Testis (tissue), 3 donors: ENCODE data around the gene CEBPG. TPM values are rescaled to one million over a fixed set of nuclear protein-coding genes. Genes with fewer than 3 reads are reported as not detected.

ENCODE experiments used
- DNase-seq: peaks from one replicate; pipeline ENCODE4 v3.0.0-alpha.2; 2019
- H3K27ac ChIP-seq, 2 donors: fragments of 200-600 bp; sonication (generic); one replicate each; pipeline ENCODE4 v1.5.1; 2019
- H3K27me3 ChIP-seq: fragments of 200-600 bp; sonication (generic); one replicate; pipeline ENCODE4 v1.5.1; 2019
- H3K36me3 ChIP-seq: fragments of 200-600 bp; sonication (generic); one replicate; pipeline ENCODE4 v1.5.1; 2017; ENCODE audit warnings: low read depth; ENCODE audit errors: missing control alignments
- H3K4me1 ChIP-seq: fragments of 200-600 bp; sonication (generic); one replicate; pipeline ENCODE4 v1.5.1; 2019
- H3K4me3 ChIP-seq, 2 donors: fragments of 200-600 bp; sonication (generic); one replicate each; pipeline ENCODE4 v1.5.1; 2017 to 2019
- H3K9me3 ChIP-seq: fragments of 200-600 bp; sonication (generic); one replicate; pipeline ENCODE4 v1.5.1; 2017
- CTCF ChIP-seq, 3 experiments: fragments of 450-650 bp in 2 of 3; fragments of 200-600 bp in 1 of 3; sonication (generic) in 1 of 3; IDR thresholded peaks; one replicate each; pipeline ENCODE4 v1.5.1; 2016 to 2019; ENCODE audit warnings: antibody characterized with exemption in 3 of 3, mild to moderate bottlenecking in 2 of 3, moderate library complexity in 1 of 3
- POLR2A ChIP-seq: fragments of 450-650 bp; IDR thresholded peaks from one replicate; pipeline ENCODE4 v1.6.1; 2017; ENCODE audit warnings: antibody characterized with exemption, mild to moderate bottlenecking, moderate library complexity
- WGBS, 2 donors: methylation state at CpG; one replicate each; pipeline ENCODE4 v1.1.5; 2018; 5-methylcytosine and 5-hydroxymethylcytosine counted together
- intact Hi-C: fragments of 100-400 bp; cut with DNase I; formaldehyde crosslinking; loops from one replicate; pipeline ENCODE4 v1.15.1; 2023; ENCODE audit warnings: low total_unique reads
- polyA plus RNA-seq: library from polyadenylated mRNA; stranded (reverse); fragments of 350-450 nt; fragmentation: Illumina TruSeq; extraction: RNeasy Lipid Tissue Mini Kit (QIAGEN cat#74804); gene quantifications from one replicate; pipeline ENCODE4 v1.2.3, GENCODE V29; 2014; ENCODE audit warnings: low read depth, low replicate concordance; ENCODE audit not compliant: insufficient read depth
- total RNA-seq, 2 donors: library from RNA; depleted of rRNA; stranded (reverse); fragments of >200 nt; gene quantifications; one replicate each; pipeline ENCODE4 v1.2.3, GENCODE V29; 2016

Gene CEBPG
- total and polyA plus RNA-seq, 3 donors from 2014 or later = 20.8 to 24.3 (median 20.9) TPM

- H3K36me3 ChIP-seq = no peaks in the 10 kb centered on the region
- H3K9me3 ChIP-seq = no peaks in the 10 kb centered on the region
- H3K27me3 ChIP-seq = no peaks in the 10 kb centered on the region
- peaks cover 34% of the 10 kb centered on the region for H3K4me1 ChIP-seq
- DNase-seq = peak; percentile 85
- intact Hi-C loops = no loop called here
- H3K4me3 ChIP-seq = no peak overlapping the region
- TF ChIP-seq CTCF (IDR thresholded peaks at IDR 0.05) = no peak
- TF ChIP-seq POLR2A = no peak
- 60 to 81% methylated on average over 4 to 25 of the region's 31 CpGs for WGBS, 2 donors
- no peak overlapping the region for H3K27ac ChIP-seq
Measured at GRCh38 chr19:33395561-33396550, 22.3 kb downstream of the CEBPG start.

DNA sequence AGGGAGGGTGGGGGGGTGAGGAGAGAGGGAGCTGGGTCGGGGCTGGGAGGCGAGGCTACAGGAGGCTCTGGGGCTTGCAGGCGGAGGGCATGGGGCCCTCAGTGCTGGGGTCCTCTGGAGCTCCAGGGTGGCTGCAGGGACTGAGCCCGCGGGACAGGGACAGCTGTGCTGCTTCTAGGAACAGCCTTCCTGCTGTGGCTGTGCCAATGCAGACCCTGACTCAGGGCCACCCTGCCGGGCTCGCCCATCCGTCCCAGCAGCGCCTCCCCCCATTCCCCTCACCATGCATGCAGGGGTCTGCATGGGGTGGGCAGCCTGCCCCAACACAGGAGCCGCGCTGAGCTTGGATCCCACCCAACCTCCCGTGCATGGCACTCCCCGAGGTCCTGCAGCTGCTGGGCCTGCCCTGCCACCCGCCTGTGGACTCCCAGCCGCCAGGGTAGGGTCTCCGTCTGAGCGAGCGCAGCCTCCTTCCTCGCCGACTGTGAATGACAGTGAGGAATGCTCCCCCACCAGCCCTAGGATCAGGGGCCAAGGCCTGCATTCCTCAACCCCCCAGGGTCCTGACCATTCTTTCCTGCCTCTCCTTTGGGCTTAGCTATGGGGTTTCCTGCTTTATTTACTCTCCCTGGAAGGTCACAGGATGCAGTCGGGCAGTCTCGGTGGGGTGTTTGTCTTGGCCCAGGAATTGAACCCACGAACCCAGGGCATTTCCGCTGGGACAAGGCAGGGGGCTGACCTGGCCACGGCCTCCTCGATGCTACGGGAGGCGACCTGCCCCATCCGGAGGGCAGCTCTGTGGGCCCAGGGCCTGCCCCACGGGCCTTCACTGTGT is 23.4 kb downstream of the CEBPG start:
- TF ChIP-seq CTCF (IDR thresholded peaks at IDR 0.05) (no peak), POLR2A (no peak)
- peaks cover 30% of the 10 kb centered on the region for H3K4me1 ChIP-seq
- no peaks in the 10 kb centered on the region for H3K27me3 ChIP-seq
- H3K9me3 ChIP-seq = no peaks in the 10 kb centered on the region
- DNase-seq = no peak
- intact Hi-C loops = no loop called here
- no peaks in the 10 kb centered on the region for H3K36me3 ChIP-seq
- no peak overlapping the region for H3K4me3 ChIP-seq
- H3K27ac ChIP-seq = no peak overlapping the region
- WGBS, 2 donors = 73 to 75% methylated on average over 20 to 29 of the region's 30 CpGs

- Histone ChIP-seq H3K9me3 (no peaks in the 10 kb centered on the region), H3K4me3 (no peak overlapping the region), H3K27me3 (no peaks in the 10 kb centered on the region), H3K27ac (no peak overlapping the region), H3K4me1 (peaks cover 22% of the 10 kb centered on the region), H3K36me3 (no peaks in the 10 kb centered on the region)
- WGBS, 2 donors = 80 to 88% methylated on average over 7 to 15 of the region's 15 CpGs
- intact Hi-C loops = no loop called here
- no peak for DNase-seq
- TF ChIP-seq CTCF (IDR thresholded peaks at IDR 0.05) (no peak), POLR2A (no peak)
Measured at GRCh38 chr19:33397536-33398360, 24.2 kb downstream of the CEBPG start.

- Histone ChIP-seq H3K4me3 (no peak overlapping the region), H3K36me3 (no peaks in the 10 kb centered on the region), H3K9me3 (no peaks in the 10 kb centered on the region), H3K4me1 (peaks cover 20% of the 10 kb centered on the region), H3K27me3 (no peaks in the 10 kb centered on the region), H3K27ac (no peak overlapping the region)
- intact Hi-C loops = no loop called here
- TF ChIP-seq POLR2A (no peak), CTCF (IDR thresholded peaks at IDR 0.05) (no peak)
- no peak for DNase-seq
- 86 to 90% methylated on average over 19 of the region's 19 CpGs for WGBS, 2 donors
Measured at GRCh38 chr19:33398361-33399060, 25.0 kb downstream of the CEBPG start.
